Activated CD4-positive, alpha-beta T cell treated with anti-CD3 and anti-CD28 coated beads for 48 hours (primary cell): ENCODE measurements around the gene ZNF808.
"Not testable (repeated sequence)": the region's sequence is repeated elsewhere in the genome, so short reads cannot be mapped to it uniquely, and the experiment has no call there.

Experiments used
- DNase-seq: peaks from one replicate; pipeline ENCODE4 v3.0.0-alpha.2; 2020

The ZNF808 gene

GRCh38 chr19:52538815-52539214, 11.3 kb downstream of the ZNF808 start:
- not testable (repeated sequence) for DNase-seq

GRCh38 chr19:52541176-52541575, 13.7 kb downstream of the ZNF808 start:
- not testable (repeated sequence) for DNase-seq

GRCh38 chr19:52541608-52542007, 14.1 kb downstream of the ZNF808 start:
- DNase-seq: no peak

- not testable (repeated sequence) for DNase-seq
Observed at GRCh38 chr19:52542541-52542940, 15.1 kb downstream of the ZNF808 start.

- peak; percentile 30 for DNase-seq
Observed at GRCh38 chr19:52542984-52543664, 15.7 kb downstream of the ZNF808 start.

- no peak for DNase-seq
Observed at GRCh38 chr19:52554216-52554971, 26.9 kb downstream of the ZNF808 start.

GRCh38 chr19:52557231-52557995, 29.9 kb downstream of the ZNF808 start:
- DNase-seq: no peak

GRCh38 chr19:52558732-52559445, 31.4 kb downstream of the ZNF808 start:
- not testable (repeated sequence) for DNase-seq

GRCh38 chr19:52561611-52562010, 34.1 kb downstream of the ZNF808 start:
- not testable (repeated sequence) for DNase-seq

GRCh38 chr19:52566121-52566520, 38.7 kb downstream of the ZNF808 start:
- DNase-seq: no peak

- DNase-seq: no peak
Observed at GRCh38 chr19:52566588-52566987, 39.1 kb downstream of the ZNF808 start.

GRCh38 chr19:52567921-52568320, 40.5 kb downstream of the ZNF808 start:
- DNase-seq: no peak

GRCh38 chr19:52569638-52569999, 42.2 kb downstream of the ZNF808 start:
- DNase-seq: peak; percentile 3

GRCh38 chr19:52570000-52570861, 42.8 kb downstream of the ZNF808 start, which contains the start of gene ZNF701:
Gene ZNF701 (plus strand): TSS chr19:52570287. CDS start chr19:52574148, 3,861 bp downstream.
- DNase-seq: peak; percentile 96

- no peak for DNase-seq
Observed at GRCh38 chr19:52584736-52585440, 57.4 kb downstream of the ZNF808 start.

- DNase-seq: no peak
Observed at GRCh38 chr19:52585604-52586003, 58.1 kb downstream of the ZNF808 start.

GRCh38 chr19:52590728-52591127, 63.3 kb downstream of the ZNF808 start:
- no peak for DNase-seq

GRCh38 chr19:52592301-52592700, 64.8 kb downstream of the ZNF808 start:
- DNase-seq: peak; percentile 47

- DNase-seq: not testable (repeated sequence)
Observed at GRCh38 chr19:52593441-52593840, 66.0 kb downstream of the ZNF808 start.

GRCh38 chr19:52599241-52599640, 71.8 kb downstream of the ZNF808 start:
- DNase-seq: no peak

- peak; percentile 21 for DNase-seq
Observed at GRCh38 chr19:52600639-52601024, 73.2 kb downstream of the ZNF808 start.
